NOMO-1 (cell line): ENCODE measurements around the gene IFI30.
"Not testable (repeated sequence)": the region's sequence is repeated elsewhere in the genome, so short reads cannot be mapped to it uniquely, and the experiment has no call there.

Experiments
- DNase-seq, 2 experiments: peaks; one replicate each; lab custom pipeline; 2025; ENCODE audit not compliant: unreplicated experiment in 2 of 2; lab: John Stamatoyannopoulos, UW

The IFI30 gene

DNA sequence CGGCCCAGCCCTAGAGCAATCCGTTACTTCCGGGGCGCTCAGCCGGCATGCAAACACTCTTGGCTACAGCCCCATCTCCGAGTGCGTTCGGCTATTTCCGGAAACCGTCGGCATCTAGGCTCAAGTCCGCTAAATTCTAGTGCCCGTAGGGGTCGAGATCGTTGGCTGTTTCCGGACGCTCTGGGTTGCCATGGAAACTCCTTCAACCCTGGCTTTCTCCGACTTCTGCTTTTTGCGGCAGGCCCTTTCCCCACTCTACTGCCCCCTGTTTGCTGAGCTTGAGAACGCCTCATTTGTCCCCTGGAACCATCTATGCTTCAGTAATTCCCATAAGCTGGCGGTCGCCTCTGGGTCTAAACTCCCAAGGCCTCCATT is 21.2 kb upstream of the IFI30 start:
- peak; percentile 99 for DNase-seq

DNA sequence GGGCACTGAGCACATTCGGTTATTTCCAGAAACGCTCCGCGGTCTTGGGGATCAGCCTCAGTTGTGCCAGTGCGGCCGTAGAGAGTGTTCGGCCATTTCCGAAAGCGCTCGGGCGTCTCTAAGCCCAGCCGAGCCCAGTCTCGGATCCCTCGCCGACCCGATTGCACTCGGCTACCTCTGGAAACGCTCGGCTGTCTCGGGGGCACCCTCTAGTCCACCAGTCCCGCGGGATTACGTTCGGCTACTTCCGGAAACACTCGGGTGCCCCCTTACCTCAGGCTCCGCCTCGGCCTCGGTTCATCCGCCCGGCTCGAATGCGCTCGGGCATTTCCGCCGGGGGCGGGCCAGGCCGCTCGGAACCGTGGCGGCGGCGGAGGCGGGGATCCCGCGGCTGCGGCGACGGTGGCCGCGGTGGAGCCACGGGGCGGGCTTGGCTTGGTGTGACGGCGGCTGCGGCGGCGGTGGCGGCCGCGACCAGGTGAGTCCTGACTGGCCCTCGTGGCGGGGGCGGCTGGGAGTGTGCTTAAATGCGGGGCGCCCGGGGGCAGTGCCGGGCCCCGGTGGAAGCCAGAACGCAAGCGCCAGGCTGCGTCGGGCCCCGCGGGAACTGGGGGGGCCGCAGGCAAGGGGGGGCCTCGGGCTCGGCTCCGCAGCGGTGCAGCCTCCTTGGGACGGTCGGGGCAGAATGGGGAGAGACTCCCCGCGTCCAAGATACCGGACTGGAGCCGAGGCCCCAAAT is 20.6 kb upstream of the IFI30 start, which contains the start of gene PIK3R2:
Gene PIK3R2 (plus strand): TSS at position 347 of the 739 bp plus-strand sequence. CDS start 2,717 bp downstream, outside the sequence.
- DNase-seq: peak; percentile 97 to 98

DNA sequence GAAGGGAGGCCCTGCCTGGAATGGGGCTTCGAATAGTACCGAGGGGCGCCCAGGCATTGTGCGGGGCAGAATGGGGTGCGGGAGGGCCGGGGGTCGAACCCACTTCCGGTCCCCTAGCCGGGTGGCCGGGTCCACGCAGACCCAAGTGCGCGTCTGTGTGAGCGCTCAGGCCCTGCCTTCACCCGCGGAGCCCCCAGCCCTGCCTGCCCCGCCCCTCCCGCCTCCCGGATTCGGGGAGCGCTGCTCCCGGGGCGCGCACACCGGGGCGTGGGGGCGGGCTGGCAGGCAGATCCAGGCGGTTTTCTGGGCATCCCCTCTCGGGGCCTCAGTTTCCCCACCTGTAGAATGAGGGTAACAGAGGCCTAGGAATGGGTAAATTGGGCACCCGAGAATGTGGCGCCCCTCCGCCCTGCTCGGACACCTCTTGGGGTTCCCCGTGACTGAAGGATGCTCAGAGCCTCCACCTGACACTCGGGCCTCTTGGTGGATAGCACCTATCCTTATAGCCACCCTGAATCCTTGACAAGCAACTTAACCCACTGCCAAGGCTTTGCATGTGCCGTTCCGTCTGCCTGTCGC is 20.0 kb upstream of the IFI30 start:
- no peak for DNase-seq

DNA sequence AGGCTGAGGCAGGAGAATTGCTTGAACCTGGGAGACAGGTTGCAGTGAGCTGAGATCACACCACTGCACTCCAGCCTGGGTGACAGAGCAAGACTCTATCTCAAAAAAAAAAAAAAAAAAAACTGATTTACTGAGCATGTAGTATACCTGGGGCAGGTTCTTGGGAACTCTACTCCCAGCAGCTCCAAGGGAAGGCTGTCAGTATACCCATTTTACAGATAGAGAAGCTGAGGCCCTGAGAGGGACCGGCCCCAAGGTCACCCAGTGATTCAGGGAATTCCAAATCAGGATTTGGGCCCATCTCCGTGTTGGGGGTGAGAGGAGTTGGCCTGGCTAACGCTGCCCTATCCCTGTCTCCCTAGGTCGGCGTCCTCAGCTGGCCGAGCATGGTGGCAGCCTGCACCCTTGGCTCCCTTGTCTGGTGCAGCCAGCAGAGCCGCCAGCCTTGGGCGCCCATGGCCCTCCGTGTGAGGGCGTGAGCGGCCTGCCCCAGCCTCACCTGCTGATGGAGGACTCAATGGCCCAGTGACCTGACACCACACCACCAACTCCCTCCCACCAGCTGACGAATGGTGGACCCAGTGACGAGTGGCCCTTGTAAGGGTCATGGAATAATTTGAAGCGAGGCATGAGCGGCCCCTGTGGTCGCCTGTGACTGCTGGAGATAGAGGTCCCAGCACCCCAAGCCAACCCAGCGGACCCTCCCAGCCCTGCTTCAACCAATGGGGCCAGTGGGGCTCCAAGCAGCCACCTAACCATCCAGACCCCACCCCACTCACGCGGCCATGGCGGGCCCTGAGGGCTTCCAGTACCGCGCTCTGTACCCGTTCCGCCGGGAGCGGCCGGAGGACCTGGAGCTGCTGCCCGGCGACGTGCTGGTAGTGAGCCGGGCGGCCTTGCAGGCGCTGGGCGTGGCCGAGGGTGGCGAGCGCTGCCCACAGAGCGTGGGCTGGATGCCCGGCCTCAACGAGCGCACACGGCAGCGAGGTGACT is 18.2 kb upstream of the IFI30 start:
- DNase-seq: no peak

DNA sequence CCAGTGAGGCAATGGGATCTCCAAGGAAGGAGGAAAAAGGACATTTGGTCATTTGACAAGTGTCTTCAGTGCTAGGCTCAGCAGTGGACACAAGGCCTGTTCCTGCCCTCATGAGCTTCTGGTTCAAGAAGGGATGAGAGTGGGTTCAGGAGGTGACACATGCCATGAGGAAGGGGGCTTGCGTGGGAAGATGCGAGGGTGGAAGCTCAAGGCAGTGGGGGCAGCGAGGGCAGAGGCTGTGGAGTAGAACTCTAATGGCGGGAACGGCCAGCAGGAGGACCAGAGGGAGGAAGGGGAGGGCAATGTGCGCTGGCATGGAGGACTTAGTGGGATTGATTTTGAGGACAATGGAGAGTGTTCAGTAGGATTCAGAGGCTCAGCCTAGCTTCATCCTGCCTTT is 17.3 kb upstream of the IFI30 start:
- DNase-seq: no peak

DNA sequence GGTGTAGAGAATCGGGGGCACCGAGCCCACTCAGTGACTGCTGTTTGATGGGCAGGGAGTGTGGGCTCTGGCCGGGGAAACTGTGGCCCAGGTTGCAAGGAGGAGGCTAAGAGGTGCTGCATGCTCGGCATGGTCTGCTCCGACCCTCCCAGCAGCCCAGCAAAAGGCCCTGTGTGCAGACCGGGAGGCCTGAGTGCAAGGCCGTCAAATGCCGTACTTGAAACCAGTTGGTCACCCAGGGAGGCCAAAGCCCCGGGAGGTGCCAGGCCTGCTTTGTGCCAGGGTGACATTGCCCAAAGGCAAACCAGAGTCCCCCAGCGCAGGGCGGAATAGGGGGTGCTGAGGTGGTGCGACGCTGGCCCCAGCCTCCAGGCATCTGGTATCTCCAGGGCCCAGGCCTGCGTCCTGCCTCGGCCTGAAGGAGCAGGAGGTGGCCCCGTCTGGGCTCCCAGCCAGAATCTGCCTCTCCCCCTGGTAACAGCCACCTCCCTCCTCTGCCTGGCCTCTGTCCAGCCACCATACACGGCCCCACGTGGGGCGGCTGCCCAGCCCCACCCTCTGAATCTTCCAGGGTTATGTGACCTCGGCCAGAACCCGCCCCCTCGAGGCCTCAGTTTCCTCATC is 16.7 kb upstream of the IFI30 start:
- no peak for DNase-seq

DNA sequence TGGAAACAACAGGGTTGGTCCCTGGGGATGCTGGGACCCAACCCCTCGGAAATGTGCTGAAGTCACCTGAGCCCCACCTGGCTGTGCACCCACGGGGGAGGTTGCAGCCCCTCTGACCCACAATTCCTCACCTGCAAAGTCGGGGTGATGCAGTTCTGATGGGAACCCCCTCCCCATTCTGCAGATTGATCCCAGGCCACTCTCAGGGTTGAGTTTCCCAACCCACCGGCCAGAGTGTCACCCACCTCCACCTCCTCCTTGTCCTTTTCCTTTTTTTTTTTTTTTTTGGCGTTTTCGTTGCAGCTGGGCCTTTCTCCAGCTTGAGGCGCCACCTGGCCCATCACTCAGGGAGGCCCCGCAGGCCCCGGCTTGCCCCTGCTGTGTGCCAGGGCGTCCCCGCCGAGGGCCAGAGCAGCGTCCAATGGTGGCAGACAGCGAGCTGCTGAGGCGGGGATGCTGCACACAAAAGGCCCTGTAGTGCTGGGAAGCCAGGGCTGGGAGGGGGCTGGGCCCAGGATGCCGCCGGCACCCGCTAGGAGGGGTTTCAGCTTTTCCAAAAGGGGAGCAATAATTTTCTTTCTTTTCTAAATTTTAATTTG is 16.0 kb upstream of the IFI30 start:
- DNase-seq: no peak

- no peak for DNase-seq
Observed at GRCh38 chr19:18158467-18158866, 15.1 kb upstream of the IFI30 start.

DNA sequence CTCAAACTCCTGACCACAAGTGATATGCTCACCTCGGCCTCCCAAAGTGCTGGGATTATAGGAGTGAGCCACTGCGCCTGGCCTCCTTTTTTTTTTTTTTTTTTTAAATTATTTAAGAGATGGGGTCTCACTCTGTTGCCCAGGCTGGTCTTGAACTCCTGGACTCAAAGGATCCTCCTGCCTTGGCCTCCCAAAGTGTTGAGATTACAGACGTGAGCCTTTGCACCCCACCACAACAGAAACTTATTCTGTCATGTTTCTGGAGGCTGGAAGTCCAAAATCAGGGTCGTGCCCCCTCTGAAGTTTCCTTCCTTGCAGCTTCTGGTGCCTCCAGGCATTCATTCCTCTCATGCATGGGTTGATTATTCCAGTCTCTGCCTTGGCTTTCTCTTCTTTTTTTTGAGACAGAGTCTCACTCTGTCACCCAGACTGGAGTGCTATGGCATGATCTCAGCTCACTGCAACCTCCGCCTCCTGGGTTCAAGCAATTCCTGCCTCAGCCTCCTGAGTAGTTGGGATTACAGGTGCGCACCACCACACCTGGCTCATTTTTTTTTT is 14.5 kb upstream of the IFI30 start:
- DNase-seq: not testable (repeated sequence)

DNA sequence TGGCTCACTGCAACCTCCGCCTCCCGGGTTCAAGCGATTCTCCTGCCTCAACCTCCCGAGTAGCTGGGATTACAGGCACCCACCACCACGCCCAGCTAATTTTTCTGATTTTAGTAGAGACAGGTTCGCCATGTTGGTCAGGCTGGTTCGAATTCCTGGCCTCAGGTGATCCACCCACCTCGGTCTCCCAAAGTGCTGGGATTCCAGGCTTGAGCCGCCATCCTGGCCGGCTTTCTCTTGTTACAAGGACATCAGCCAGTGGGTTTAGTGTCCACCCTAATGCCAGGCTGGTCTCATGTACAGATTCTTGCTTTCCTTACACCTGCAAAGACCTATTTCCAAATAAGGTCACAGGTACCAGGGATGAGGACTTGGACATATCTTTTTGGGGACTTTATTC is 13.8 kb upstream of the IFI30 start:
- DNase-seq: no peak

- DNase-seq: no peak
Observed at GRCh38 chr19:18160493-18160970, 13.1 kb upstream of the IFI30 start.

DNA sequence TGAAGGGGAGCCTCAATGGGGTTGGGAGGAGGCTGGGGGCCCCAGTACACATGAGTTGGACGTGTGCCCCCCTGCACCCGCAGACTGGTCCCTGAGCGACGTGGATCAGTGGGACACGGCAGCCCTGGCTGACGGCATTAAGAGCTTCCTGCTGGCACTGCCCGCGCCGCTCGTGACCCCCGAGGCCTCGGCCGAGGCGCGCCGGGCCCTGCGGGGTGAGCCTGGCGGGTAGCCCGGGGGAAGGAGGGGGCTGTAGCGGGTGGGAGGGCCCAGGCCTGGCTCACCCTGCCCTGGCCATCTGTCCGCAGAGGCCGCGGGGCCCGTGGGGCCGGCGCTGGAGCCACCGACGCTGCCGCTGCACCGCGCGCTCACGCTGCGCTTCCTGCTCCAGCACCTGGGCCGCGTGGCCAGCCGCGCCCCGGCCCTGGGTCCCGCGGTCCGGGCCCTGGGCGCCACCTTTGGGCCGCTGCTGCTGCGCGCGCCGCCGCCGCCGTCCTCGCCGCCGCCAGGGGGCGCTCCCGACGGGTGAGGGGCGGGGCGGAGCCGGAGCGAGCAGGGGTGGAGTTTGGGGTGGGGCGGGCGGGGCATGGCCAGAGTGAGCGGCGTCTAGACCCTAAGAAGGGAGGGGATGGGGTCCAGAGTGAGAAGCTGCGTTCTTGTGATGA is 12.5 kb upstream of the IFI30 start:
- DNase-seq: peak; percentile 29 to 72

DNA sequence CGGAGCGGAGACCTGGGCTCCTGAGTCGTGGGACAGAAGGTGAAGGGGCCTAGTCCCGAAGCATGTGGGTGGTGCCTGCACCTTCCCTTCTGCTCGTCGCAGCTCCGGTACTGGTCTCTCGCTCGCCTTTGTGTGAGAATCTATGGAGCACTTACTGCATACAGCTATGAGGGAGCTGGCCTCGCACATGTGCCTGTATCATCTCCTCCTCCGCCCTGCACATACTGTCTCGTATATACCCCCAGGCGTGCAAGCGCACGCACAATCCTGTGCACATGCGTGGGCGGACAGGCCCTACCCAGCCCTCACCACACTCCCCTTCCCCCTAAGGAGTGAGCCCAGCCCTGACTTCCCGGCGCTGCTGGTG is 12.0 kb upstream of the IFI30 start:
- DNase-seq: no peak

GRCh38 chr19:18164072-18164471 is 9.5 kb upstream of the IFI30 start:
- DNase-seq: no peak

GRCh38 chr19:18165794-18166544 is 7.6 kb upstream of the IFI30 start:
- DNase-seq: no peak

DNA sequence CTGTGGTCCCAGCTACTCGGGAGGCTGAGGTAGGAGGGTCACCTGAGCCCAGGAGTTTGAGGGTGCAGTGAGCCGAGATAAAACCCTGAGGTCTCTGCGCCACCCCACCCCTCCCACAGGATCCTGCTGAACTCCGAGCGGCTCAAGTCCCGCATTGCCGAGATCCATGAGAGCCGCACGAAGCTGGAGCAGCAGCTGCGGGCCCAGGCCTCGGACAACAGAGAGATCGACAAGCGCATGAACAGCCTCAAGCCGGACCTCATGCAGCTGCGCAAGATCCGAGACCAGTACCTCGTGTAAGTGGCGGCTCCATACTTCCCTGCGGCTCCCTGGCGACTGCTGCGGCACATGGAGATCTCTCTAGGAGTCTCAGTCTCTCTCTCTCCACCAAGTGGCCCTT is 6.6 kb upstream of the IFI30 start:
- DNase-seq: no peak

DNA sequence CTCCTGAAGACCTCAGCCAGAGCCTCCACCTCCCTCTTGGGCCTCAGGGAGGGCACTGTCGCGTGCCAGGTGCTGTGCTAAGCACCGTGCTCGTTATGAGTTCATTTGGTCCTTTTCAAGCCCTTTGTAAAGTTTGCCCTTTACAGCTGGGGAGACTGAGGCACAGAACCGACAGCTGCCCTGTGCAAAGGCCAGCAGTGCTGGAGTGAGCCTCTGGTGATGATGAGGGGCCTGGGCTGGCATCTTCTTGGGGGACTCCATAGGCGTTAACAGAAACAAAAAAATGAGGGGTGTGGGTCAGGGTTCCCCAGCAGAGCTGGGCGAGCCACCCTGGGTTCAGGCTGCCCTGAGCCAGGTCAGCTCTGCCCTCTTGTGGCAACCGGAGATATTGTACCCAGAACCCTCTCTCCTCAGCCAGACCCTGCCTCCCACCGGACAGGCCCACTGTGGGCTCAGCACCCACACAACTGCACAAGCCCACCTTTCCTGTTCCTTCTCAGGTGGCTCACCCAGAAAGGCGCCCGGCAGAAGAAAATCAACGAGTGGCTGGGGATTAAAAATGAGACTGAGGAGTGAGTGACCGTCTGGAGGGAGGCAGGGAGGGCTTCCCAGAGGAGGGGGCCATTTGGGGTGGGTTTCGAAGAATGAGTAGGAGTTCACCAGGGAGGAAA is 5.5 kb upstream of the IFI30 start:
- peak in 1 of 2 experiments; percentile 30 for DNase-seq

- DNase-seq: no peak
Observed at GRCh38 chr19:18168673-18169381, 4.8 kb upstream of the IFI30 start.
